ENCODE measurements around the gene MOB3B. TPM values are rescaled to one million over a fixed set of nuclear protein-coding genes. Genes with fewer than 3 reads are reported as not detected.
"Not testable (repeated sequence)": the region's sequence is repeated elsewhere in the genome, so short reads cannot be mapped to it uniquely, and the experiment has no call there.

MOB3B gene
- total RNA-seq, 1 experiment from 2014 or later, result 3.0 TPM

GRCh38 chr9:27478322-27478721 lies 51.3 kb downstream of the MOB3B start:
- no peak for DNase-seq (ENCODE audit: low read depth)

DNA sequence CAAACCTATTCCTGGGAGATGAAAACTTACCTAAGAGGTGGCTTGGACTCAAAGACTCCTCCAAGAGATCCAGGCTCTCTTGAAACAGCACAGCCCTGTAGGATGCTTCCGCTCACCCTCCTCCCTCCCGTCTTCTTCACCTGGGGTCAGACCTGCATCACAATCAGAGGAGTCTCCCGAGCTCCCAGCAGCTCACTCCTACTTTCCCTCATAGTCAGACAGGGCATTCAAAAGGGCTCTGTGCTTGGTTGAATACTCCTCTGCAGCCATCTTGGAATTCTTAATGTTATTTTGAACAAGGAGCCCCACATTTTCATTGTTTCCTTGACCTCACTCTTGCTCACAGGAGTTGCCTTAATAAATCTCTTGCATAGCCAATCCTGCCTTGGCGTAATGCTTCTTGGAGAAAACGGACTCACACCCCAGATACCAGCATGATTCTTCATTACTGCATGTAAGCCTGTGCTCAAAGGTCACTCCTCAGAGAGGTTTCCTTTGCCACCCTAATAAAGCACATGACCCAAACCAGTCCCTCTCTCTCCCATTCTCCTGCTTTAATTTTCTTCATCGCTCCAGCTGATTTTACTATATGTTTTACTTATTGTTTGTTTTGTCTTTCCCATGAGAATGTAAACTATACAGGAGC lies 52.6 kb downstream of the MOB3B start:
- DNase-seq (ENCODE audit: low read depth), result no peak

DNA sequence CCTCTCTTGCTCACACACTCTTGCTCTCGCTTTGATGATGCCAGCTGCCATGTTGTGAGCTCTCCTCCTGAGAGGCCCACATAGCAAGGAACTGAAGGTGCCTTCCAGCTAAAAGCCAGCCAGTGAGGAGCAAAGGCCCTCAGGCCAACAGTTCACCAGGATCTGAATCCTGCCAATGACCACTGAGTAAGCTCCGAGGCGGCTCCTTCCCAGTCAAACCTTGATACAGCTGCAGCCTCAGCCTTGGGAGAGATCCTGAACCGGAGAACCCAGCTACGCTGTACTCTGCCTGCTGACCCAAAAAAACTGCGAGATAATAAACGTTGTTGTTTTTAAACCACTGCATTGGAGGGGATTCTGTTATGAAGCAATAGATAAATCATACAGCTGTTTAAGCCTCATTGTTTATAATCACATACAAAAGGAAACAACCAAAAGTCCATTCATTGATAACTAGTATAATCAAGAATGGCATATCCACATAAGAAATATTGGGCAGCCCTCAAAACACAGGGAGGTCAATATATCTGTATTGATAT lies 54.5 kb downstream of the MOB3B start:
- DNase-seq (ENCODE audit: low read depth), result no peak

DNA sequence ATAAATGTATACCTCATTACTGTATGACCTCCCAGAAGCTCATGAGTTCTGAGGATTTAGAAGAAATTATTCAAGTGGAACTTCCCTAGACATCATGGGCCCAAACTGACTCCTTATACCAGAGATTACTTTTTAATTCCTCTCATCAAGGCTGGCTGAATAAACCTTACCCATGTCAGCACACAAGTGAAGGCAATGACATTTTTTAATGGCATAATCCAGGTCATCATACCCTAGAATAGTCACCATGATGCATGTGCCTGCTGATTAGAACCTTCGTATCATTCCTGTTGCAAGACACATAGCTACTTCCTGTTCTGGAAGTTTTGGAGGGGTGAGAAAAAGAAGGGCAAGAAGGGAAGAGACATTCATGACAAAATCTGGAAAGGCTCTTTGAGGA lies 55.3 kb downstream of the MOB3B start:
- no peak for DNase-seq (ENCODE audit: low read depth)

DNA sequence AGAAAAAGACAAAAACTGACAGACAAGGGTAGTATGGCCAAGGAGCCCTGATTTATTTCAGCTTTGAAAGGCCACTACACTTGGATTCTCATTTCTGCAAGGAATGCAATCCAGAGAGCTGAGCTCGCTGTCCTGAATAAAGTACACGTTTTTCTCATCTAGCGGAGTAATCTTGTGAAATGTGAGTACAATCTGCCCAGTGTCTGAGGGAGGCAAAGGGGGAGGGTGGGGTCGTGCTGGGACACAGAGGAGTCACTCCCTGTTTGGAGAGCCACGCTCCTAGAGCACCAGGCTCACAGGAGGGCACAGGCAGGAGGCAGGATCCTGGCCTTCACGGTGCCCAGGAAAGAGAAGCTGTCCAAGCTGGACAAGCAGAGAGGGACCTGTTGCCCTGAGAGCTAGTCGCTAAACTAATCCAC lies 56.5 kb downstream of the MOB3B start:
- no peak for DNase-seq (ENCODE audit: low read depth)

- no peak for DNase-seq (ENCODE audit: low read depth)
Observed at GRCh38 chr9:27472195-27472594, 57.4 kb downstream of the MOB3B start.

DNA sequence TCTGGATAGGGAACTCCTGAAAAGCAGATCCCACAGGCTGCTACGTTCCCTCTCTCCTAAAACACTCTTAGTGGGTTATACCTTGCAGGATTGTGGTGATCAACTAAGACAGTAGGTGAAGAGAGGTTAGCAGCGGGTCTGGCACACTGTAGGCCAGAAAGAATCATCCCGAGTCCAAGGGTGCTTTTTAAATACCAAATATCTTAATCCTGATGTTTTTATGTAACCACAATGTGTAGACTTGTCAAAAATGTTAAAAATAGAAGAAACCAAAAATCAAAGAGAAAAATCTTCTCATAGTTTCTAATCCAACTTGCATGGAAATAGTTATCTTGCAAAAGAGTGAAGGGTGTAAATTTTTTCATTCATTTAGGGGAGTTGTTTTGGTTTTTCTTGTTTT lies 57.8 kb downstream of the MOB3B start:
- no peak for DNase-seq (ENCODE audit: low read depth)

- no peak for DNase-seq (ENCODE audit: low read depth)
Observed at GRCh38 chr9:27471366-27471765, 58.2 kb downstream of the MOB3B start.

GRCh38 chr9:27470291-27470856 lies 59.2 kb downstream of the MOB3B start:
- no peak for DNase-seq (ENCODE audit: low read depth)

DNA sequence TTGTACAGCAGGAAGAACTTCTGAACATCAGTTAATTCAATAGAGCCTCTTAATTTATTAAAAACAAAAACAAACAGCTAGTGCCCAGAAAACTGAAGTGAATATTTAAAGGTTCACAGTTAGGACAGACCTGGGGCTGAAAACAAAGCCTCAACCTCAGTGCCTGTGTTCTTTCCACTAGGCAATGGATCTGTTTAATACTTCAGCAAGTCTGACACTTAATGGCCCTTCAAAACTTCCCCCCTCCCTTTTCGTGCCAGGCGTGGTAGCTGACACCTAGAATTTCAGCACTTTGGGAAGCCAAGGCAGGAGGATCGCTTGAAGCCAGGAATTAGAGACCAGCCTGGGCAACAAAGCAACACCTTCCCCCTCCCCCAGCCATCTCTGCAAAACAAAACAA lies 60.1 kb downstream of the MOB3B start:
- no peak for DNase-seq (ENCODE audit: low read depth)

DNA sequence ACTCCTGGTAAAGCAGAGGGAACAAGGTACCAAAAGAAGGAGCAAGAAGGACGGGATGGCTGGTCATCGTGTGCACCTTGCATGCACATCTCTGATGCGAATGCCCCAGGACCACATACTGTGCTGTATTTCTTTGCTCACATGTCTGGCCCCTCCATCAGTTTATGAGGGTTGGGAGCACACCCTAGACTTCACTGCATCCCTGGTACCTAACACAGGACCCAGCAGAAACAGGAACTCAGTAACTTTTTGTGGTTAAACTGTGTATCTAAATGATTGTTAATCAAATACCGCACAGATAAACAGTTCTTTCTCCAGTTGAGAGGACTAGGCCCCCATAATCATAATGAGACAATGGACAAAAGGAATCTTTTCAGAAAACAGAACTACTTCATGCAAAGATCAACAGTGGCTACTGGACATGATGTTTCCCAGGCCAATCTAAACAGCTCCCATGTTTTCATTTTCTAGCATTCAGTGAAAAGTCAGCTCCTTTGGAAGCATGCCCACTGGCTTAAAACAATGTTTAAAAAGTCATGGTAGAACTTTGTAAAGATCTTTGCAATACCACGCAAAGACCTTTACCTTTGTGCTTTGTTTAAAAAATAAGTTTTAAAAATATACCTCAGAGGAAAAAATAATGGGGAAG lies 61.0 kb downstream of the MOB3B start:
- DNase-seq (ENCODE audit: low read depth), result no peak

DNA sequence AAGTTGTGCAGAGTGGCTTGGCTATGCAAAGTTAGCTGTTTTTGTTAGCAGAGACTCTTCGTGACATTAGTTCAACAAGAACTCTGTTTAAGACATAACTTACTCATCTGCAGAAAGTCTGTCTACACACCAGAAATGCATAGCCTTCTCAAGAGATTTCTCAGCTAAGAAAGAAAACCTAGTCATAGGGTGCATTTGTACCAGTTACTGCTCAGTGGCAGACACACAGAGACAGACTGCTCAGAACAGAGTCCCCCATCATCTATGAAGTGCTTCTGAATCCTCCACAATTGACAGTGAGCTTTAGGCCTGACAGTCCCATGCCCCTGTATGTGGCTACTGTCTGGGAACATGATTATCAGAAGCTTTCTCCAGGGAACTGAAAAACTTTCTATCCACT lies 61.6 kb downstream of the MOB3B start:
- no peak for DNase-seq (ENCODE audit: low read depth)

DNA sequence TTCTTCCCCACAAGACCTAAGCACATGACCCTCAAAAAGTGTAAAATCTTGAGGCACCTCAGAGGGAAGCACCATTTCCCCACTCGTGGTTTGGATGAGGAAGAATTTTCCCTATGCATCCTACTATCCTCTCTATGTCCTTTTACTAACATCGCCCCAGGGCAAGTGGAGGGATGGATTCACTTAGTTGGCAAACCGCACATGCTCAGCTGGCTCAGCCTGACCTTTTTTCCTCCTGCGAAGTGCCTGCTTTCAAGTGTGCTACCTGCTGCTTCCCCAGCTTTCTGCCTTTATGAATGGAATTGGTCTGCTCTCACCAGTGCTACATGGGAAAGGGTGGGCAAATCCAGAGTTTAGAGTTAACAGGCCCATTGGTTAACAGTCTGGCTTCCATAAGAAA lies 62.1 kb downstream of the MOB3B start:
- DNase-seq (ENCODE audit: low read depth), result no peak

- not testable (repeated sequence) for DNase-seq (ENCODE audit: low read depth)
Observed at GRCh38 chr9:27466516-27466915, 63.1 kb downstream of the MOB3B start.

GRCh38 chr9:27464950-27465349 lies 64.7 kb downstream of the MOB3B start:
- not testable (repeated sequence) for DNase-seq (ENCODE audit: low read depth)

GRCh38 chr9:27462846-27463245 lies 66.8 kb downstream of the MOB3B start:
- no peak for DNase-seq (ENCODE audit: low read depth)

GRCh38 chr9:27462434-27462833 lies 67.2 kb downstream of the MOB3B start:
- no peak for DNase-seq (ENCODE audit: low read depth)

GRCh38 chr9:27460226-27461023 lies 69.2 kb downstream of the MOB3B start:
- DNase-seq (ENCODE audit: low read depth), result peak; percentile 90

DNA sequence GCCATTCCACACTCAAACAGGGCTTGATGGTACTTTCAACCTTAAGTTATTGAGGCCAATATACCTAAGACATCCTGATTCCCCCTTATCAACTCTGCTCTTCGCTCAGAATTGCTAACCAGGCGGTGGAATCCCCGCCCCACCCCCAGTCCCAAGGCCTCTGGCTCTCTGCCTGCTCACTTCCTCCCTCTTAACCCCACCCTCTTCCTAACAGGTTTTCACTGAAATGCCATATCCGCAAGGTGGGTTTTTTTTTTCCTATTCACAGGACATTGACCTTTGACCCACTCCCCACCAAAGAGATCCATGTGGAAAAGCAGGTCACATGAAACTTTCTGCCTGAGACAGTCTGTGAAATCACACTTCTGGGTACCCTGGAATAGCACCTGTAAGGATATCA lies 72.2 kb downstream of the MOB3B start:
- no peak for DNase-seq (ENCODE audit: low read depth)

DNA sequence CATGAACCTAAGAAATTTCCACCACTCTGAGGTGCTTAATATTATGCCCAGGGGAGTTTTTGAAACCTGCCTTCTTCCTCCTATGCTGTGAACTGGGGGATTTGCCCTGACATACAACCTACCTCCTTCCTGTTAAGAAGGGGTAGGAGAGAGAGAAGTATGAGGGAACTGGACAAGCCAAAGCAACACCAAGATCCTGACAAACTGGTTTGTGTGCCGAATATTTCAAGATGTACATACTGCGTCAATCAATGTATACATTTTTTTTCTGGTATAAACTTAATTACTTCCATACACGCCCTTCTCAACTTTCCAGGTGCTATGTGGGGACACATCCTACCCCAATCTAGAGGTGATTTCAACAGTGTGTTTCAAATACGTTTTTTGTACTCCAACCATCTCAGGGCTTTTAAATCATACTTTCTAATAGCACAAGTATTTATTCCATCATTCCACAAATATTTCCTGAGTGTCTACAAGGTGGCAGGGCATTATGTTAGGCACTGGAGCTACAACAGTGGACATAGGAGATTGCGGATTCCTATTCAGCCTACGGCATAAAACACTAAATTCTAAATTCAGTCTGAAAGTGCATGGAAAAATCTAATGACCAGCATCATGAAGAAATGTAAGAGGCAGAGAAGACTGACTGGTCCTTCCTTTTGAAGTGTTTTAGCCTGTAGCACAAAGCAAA lies 75.6 kb downstream of the MOB3B start:
- no peak for DNase-seq (ENCODE audit: low read depth)

- DNase-seq (ENCODE audit: low read depth), result no peak
Observed at GRCh38 chr9:27451207-27451797, 78.3 kb downstream of the MOB3B start.

All from HT1080 (cell line).